GM19328 (cell line): ENCODE results near the gene TMEM248.
"Not testable (repeated sequence)": the region's sequence is repeated elsewhere in the genome, so short reads cannot be mapped to it uniquely, and the experiment has no call there.

Source experiments
- ATAC-seq: cut with Tn5 transposase; IDR thresholded peaks from one replicate; pipeline ENCODE4 v1.9.1; 2021; ENCODE audit warnings: mild to moderate bottlenecking, moderate library complexity; ENCODE audit not compliant: unreplicated experiment

The TMEM248 gene

DNA sequence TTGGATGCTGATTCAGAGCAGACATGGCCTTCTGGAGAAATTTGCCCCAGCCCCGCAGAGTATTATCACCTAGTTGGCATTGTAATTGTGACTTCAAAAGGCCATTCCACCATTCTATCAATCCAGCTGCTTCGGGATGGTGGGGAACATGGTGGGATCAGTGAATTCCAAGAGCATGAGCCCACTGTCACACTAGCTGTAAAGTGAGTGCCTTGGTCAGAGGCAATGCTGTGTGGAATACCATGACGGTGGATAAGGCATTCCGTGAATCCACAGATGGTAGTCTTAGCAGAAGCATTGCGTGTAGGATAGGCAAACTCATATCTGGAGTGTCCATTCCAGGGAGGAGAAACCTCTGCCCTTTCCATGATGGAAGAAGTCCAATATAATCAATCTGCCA lies 13.3 kb upstream of the TMEM248 start:
- ATAC-seq, result no peak

DNA sequence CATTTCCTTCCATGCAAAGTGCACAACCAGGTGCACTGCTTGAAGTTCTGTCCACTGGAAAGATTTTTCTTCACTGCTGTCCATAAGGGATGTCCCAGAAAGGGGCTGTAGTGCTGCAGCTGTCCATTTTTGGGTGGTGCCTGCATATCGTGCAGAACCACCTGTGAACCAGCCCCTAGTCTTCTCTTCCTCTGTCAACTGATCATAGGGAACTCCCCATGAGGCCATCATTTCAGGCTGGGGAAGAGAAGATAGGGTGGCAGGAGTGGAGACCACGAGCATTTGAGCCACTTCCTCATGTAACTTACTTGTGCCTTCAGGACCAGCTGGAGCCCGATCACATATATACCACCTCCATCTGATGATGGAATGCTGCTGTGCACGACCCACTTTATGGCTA lies 12.4 kb upstream of the TMEM248 start:
- ATAC-seq, result not testable (repeated sequence)

DNA sequence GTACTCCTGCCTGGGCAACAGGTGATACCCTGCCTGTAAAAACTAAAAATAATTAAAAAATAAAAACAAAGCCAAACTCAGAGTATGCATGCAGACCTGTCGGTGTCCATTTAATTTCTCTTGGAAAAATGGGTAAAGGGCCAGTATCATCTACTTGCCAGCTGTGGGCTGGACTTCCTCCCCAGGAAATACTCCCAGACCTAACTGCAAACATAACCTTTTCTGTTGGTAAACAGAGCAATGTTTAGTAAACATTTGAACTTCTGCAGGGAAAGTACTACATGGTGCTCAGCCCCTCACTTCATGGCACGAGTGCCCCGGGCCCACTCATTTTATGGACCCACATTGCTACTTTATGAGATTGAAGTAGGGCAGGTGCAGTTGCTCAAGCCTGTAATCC lies 10.2 kb upstream of the TMEM248 start:
- ATAC-seq, result no peak

DNA sequence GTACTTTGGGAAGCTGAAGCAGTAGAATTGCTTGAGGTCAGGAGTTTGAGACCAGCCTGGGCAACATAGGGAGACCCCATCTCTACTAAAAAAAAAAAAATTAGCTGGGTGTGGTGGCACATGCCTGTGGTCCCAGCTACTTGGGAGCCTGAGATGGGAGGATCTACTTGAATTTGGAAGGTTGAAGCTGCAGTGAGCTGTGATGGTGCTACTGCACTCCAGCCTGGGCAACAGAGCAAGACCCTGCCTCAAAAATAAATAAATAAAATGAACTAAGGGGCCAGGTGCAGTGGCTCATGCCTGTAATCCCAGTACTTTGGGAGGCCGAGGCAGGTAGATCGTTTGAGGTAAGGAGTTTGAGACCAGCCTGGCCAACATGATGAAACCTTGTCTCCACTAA lies 9.8 kb upstream of the TMEM248 start:
- not testable (repeated sequence) for ATAC-seq

GRCh38 chr7:66912195-66912594 lies 8.8 kb upstream of the TMEM248 start:
- no peak for ATAC-seq

- ATAC-seq, result no peak
Measured at GRCh38 chr7:66913118-66914037, 7.6 kb upstream of the TMEM248 start.

DNA sequence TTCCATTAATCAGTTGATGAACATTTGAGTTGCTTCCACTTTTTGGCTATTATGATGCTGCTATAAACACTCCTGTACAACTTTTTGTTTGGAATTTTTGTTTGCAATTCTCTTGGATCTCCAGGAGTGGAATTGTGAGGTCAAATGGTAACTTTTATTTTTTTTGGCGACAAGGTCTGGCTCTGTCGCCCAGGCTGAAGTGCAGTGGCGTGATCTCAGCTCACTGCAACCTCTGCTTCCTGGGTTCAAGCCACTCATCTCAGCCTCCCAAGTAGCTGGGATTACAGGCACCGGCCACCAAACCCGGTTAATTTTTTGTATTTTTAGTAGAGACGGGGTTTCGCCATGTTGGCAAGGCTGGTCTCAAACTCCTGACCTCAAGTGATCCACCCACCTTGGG lies 3.1 kb upstream of the TMEM248 start:
- ATAC-seq, result not testable (repeated sequence)

DNA sequence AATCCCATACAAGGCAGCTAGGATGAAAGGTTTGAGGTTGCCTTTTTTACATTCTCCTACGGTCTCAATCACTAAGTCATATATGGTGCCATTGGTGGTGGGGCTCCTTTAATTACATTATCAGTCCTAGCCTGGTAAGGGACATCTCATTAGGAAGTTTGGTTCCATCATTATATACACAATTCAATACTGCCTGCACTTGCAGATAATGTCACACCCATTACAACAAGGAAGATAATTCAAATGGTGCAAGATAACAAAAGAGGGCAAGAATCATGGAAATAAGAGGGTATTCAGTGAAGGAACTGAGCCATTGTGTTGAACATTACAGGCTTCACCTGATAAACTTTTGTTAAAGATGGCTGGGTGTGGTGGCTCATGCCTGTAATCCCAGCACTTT lies 1.7 kb upstream of the TMEM248 start:
- no peak for ATAC-seq

DNA sequence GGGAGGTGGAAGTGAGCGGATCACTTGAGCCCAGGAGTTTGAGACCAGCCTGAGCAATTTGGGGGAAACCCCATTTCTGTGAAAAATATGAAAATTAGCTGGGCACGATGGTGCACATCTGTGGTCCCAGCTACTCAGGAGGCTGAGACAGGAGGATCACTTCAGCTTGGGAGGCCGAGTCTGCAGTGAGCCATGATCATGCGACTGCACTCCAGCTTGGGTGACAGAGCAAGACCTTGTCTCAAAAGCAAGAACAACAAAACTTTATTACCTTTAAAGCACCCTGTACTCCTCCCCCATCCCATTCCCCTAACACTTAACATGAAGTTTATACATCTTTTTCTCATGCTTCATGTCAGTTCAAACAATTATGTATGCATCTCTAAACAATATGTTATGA lies 1.3 kb upstream of the TMEM248 start:
- no peak for ATAC-seq

- no peak for ATAC-seq
Measured at GRCh38 chr7:66920256-66920655, 769 bp upstream of the TMEM248 start.

DNA sequence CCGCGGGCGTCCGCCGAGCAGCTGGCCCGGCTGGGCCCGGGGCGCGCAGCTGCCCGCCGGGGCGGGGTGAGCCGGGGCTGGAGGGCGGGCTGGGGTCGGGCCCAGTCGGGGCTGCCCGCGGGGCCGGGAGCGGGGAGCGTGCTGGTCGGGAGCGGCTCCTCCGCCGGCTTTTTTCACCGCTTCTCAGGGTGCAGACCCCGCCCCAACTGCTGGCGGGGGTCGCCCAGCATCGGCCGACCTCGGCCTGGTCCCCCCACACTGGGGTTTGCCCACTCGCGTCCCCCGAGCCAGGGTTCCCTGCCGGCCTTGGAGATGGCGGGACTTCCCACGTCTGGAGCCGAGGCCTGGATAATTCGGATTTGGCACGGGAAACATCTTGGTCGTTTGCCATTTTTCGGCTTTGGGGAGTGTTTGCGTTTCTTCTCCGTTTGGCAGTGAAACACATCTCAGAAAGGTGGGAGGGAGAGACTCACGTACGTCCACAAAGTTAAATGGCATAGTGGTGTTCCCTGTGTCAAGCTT lies 432 bp downstream of the TMEM248 start:
- peak; percentile 23 for ATAC-seq

- no peak for ATAC-seq
Measured at GRCh38 chr7:66921918-66922486, 977 bp downstream of the TMEM248 start.

- no peak for ATAC-seq
Measured at GRCh38 chr7:66925255-66925654, 4.2 kb downstream of the TMEM248 start.

DNA sequence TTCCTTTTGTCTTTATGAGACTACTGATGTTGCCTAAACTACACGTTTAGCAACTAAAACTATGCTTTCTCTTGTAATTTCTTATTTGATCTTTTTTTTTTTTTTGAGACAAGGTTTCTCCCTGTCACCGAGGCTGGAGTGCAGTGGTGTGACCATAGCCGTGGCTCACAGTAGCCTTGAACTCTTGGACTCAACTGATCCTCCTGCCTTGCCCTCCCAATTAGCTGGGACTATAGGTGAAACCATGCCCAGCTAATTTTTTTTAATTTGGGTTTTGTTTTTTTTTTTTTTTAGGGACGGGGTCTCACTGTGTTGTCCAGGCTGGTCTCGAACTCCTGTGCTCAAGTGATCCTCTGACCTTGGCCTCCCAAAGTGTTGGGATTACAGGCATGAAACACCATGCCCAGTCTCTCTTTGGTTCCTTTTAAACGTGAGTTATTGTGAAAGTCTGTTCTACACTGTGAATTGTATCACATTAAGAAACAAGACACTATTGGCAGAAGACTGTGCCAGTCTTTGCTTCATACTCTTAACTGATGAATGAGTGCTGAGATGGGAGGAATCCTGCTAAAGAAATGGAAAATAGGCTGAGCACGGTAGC lies 6.4 kb downstream of the TMEM248 start:
- ATAC-seq, result no peak

- ATAC-seq, result no peak
Measured at GRCh38 chr7:66928388-66928787, 7.4 kb downstream of the TMEM248 start.

DNA sequence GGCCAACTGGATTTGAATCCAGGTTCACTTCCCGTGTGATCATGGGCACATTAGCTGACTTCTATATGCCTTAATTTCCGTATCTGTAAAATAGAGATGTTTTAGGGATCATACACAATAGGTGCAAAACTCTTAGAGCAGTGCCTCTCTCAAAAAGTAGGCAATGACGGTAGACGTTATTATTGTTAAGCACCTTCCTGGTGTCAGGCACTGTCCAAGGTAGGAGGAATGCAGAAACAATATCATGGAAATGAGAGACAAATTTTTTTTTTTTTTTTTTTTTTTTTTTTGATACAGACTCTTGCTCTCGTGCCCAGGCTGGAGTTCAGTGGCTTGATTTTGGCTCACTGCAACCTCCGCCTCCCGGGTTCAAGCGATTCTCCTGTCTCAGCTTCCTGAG lies 8.1 kb downstream of the TMEM248 start:
- no peak for ATAC-seq

- ATAC-seq, result no peak
Measured at GRCh38 chr7:66929935-66930334, 8.9 kb downstream of the TMEM248 start.

GRCh38 chr7:66930341-66930740 lies 9.3 kb downstream of the TMEM248 start:
- no peak for ATAC-seq

GRCh38 chr7:66933469-66933868 lies 12.4 kb downstream of the TMEM248 start:
- ATAC-seq, result no peak

DNA sequence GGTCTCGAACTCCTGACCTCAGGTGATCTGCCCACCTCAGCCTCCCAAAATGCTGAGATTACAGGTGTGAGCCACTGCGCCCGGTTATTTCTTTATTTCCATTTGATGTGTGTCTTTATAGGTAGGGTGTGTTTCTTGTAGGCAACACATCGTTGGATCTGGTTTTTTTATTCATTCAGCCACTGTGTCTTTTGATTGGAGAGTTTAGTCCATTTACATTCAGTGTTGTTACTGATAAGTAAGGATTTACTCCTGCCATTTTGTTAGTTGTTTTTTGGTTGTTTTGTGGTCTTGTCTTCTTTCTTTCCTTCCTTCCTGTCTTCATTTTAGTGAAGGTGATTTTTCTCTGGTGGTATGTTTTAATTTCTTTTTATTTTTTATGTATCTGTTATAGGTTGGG lies 16.9 kb downstream of the TMEM248 start:
- no peak for ATAC-seq

- no peak for ATAC-seq
Measured at GRCh38 chr7:66939325-66939724, 18.3 kb downstream of the TMEM248 start.

GRCh38 chr7:66946545-66946944 lies 25.5 kb downstream of the TMEM248 start:
- ATAC-seq, result no peak
